ENCODE results near the gene ASPSCR1. TPM values are rescaled to one million over a fixed set of nuclear protein-coding genes. Genes with fewer than 3 reads are reported as not detected.

The ASPSCR1 gene
- total and polyA plus RNA-seq, 2 of the 13 experiments (the other 11 are each of a cell fraction or from before 2014, with no cell fraction given): 274 to 314 TPM

GRCh38 chr17:81976332-81977210 is 858 bp upstream of the ASPSCR1 start (continued):
- TF ChIP-seq ZNF510 (CRISPR knock-in tag; IDR thresholded peaks at IDR 0.05; ENCODE audit: low read depth): peak; percentile 82; the same call in 1 of the 2 replicates
- peak; percentile 89; the same call in 1 of the 2 replicates for TF ChIP-seq ZNF30 (CRISPR knock-in tag; IDR thresholded peaks at IDR 0.05)
- no peak; the same call in 1 of the 2 replicates for TF ChIP-seq NCOA1 (CRISPR knock-in tag; IDR thresholded peaks at IDR 0.05)
- no peak for TF ChIP-seq MIXL1 (CRISPR knock-in tag; IDR thresholded peaks at IDR 0.05)
- no peak for TF ChIP-seq GZF1 (CRISPR knock-in tag; IDR thresholded peaks at IDR 0.05)
- peak; percentile 17; the same call in 1 of the 2 replicates for TF ChIP-seq GATAD2A (CRISPR knock-in tag; IDR thresholded peaks at IDR 0.05)
- peak; percentile 23; the same call in 1 of the 2 replicates for TF ChIP-seq NR2F6 (IDR thresholded peaks at IDR 0.05)
- TF ChIP-seq NR2F6 (CRISPR knock-in tag; IDR thresholded peaks at IDR 0.05): no peak
- 0 out of 2 replicates have a peak, but pooled peaks have one; percentile 73 for TF ChIP-seq PAWR (CRISPR knock-in tag; IDR thresholded peaks at IDR 0.05; ENCODE audit: borderline replicate concordance)
- peak; percentile 41 for TF ChIP-seq UBTF (CRISPR knock-in tag; IDR thresholded peaks at IDR 0.05)
- 0 out of 2 replicates have a peak, but pooled peaks have one; percentile 15 for TF ChIP-seq FOXM1 (CRISPR knock-in tag; IDR thresholded peaks at IDR 0.05)
- TF ChIP-seq NCOA2 (CRISPR knock-in tag; IDR thresholded peaks at IDR 0.05): no peak; the same call in 1 of the 2 replicates
- no peak for TF ChIP-seq NFE2 (CRISPR knock-in tag; IDR thresholded peaks at IDR 0.05)
- 0 out of 2 replicates have a peak, but pooled peaks have one; percentile 78 for TF ChIP-seq ZNF775 (CRISPR knock-in tag; IDR thresholded peaks at IDR 0.05; ENCODE audit: borderline replicate concordance)
- no peak for TF ChIP-seq ZNF234 (CRISPR knock-in tag; conservative IDR thresholded peaks at IDR 0.05)
- TF ChIP-seq RNF2 (conservative IDR thresholded peaks at IDR 0.05; ENCODE audit: low read depth): peak; percentile 44
- peak; percentile 98 for TF ChIP-seq ZNF687 (CRISPR knock-in tag; IDR thresholded peaks at IDR 0.05)
- TF ChIP-seq ZSCAN29 (CRISPR knock-in tag; conservative IDR thresholded peaks at IDR 0.05): no peak
- peak; percentile 82 for TF ChIP-seq ZBTB7A (CRISPR knock-in tag; IDR thresholded peaks at IDR 0.05)
- peak in 1 of 2 experiments; percentile 36; a peak in 1 of 4 replicates for TF ChIP-seq KLF16 (CRISPR knock-in tag; IDR thresholded peaks at IDR 0.05)
- no peak for TF ChIP-seq MTF1 (CRISPR knock-in tag; IDR thresholded peaks at IDR 0.05)
- TF ChIP-seq NFE2L2 (IDR thresholded peaks at IDR 0.05; ENCODE audit: low read length): no peak
- peak; percentile 10 for TF ChIP-seq TEAD3 (CRISPR knock-in tag; optimal IDR thresholded peaks at IDR 0.05; ENCODE audit: borderline replicate concordance)
- TF ChIP-seq ZNF431 (CRISPR knock-in tag; IDR thresholded peaks at IDR 0.05; ENCODE audit: borderline replicate concordance, low read depth): 0 out of 2 replicates have a peak, but pooled peaks have one; percentile 54
- TF ChIP-seq ZNF354B (CRISPR knock-in tag; IDR thresholded peaks at IDR 0.05): no peak
- no peak for TF ChIP-seq ZNF709 (CRISPR knock-in tag; IDR thresholded peaks at IDR 0.05)
- no peak for TF ChIP-seq ZNF251 (CRISPR knock-in tag; IDR thresholded peaks at IDR 0.05)
